GM12878 (cell line): ENCODE data around the gene BRD9. TPM values are rescaled to one million over a fixed set of nuclear protein-coding genes. Genes with fewer than 3 reads are reported as not detected.

Experiments
- ATF2 ChIP-seq: IDR thresholded peaks from 2 replicates; pipeline ENCODE4 v1.6.1; 2012; ENCODE audit warnings: low read length, inconsistent platforms
- ATF7 ChIP-seq: fragments of 450-650 bp; IDR thresholded peaks from 2 replicates; pipeline ENCODE4 v1.6.1; 2016; ENCODE audit warnings: low read depth, mild to moderate bottlenecking
- BRCA1 ChIP-seq: IDR thresholded peaks from 2 replicates; pipeline ENCODE4 v1.6.1; 2011; ENCODE audit warnings: low read depth, low read length, improper control_type of control experiment
- CBX5 ChIP-seq: sonication (generic); IDR thresholded peaks from 2 replicates; pipeline ENCODE4 v1.6.1; 2016; ENCODE audit warnings: low read depth, moderate library complexity, mild to moderate bottlenecking, inconsistent platforms
- CHD4 ChIP-seq: fragments of 200-600 bp; sonication (generic); IDR thresholded peaks from 2 replicates; pipeline ENCODE4 v1.6.1; 2016; ENCODE audit warnings: mild to moderate bottlenecking
- CTCF ChIP-seq, 3 experiments: IDR thresholded peaks in 2 of 3; conservative IDR thresholded peaks in 1 of 3; 2 replicates each; pipeline ENCODE4 v1.5.1; 2011; ENCODE audit warnings: low read depth in 3 of 3, low read length in 3 of 3, mild to moderate bottlenecking in 3 of 3, control low read depth in 2 of 3, moderate library complexity in 2 of 3, inconsistent platforms in 1 of 3, mixed read lengths in 1 of 3; ENCODE audit not compliant: control insufficient read depth in 2 of 3, insufficient read depth in 1 of 3; ENCODE audit errors: extremely low read depth in 1 of 3
- ELK1 ChIP-seq: IDR thresholded peaks from 2 replicates; pipeline ENCODE4 v1.6.1; 2012; ENCODE audit warnings: low read depth, low read length, improper control_type of control experiment
- ETV6 ChIP-seq, 2 experiments: fragments of 450-650 bp in 1 of 2; IDR thresholded peaks in 1 of 2; conservative IDR thresholded peaks in 1 of 2; 2 replicates each; pipeline ENCODE4 v1.6.1; 2014; ENCODE audit warnings: antibody characterized with exemption in 1 of 2, borderline replicate concordance in 1 of 2, low read depth in 1 of 2, mild to moderate bottlenecking in 1 of 2, moderate library complexity in 1 of 2
- FOXK2 ChIP-seq: fragments of 450-650 bp; IDR thresholded peaks from 2 replicates; pipeline ENCODE4 v1.6.1; 2017; ENCODE audit warnings: mild to moderate bottlenecking, moderate library complexity
- LARP7 ChIP-seq: fragments of 450-650 bp; IDR thresholded peaks from 2 replicates; pipeline ENCODE4 v1.6.1; 2017; ENCODE audit warnings: mild to moderate bottlenecking
- MLLT1 ChIP-seq: fragments of 450-650 bp; IDR thresholded peaks from 2 replicates; pipeline ENCODE4 v1.6.1; 2016; ENCODE audit warnings: mild to moderate bottlenecking
- MXI1 ChIP-seq: fragments of 150-350 bp; IDR thresholded peaks from 2 replicates; pipeline ENCODE4 v1.6.1; 2011; ENCODE audit warnings: low read depth, mild to moderate bottlenecking, inconsistent platforms, low read length, improper control_type of control experiment
- MYB ChIP-seq: fragments of 150-350 bp; IDR thresholded peaks from 2 replicates; pipeline ENCODE4 v1.6.1; 2014; ENCODE audit warnings: mild to moderate bottlenecking, low read depth, low read length, borderline replicate concordance
- NFYB ChIP-seq: IDR thresholded peaks from 2 replicates; pipeline ENCODE4 v1.6.1; 2011; ENCODE audit warnings: low read depth, mild to moderate bottlenecking, low read length, improper control_type of control experiment, moderate library complexity; ENCODE audit not compliant: insufficient read depth
- PAX5 ChIP-seq: IDR thresholded peaks from 2 replicates; pipeline ENCODE4 v1.6.1; 2011; ENCODE audit warnings: low read depth, low read length, borderline replicate concordance
- RCOR1 ChIP-seq: conservative IDR thresholded peaks from 2 replicates; pipeline ENCODE4 v1.6.1; 2012; ENCODE audit warnings: low read depth, low read length, improper control_type of control experiment
- RELB ChIP-seq: fragments of 450-650 bp; IDR thresholded peaks from 2 replicates; pipeline ENCODE4 v1.6.1; 2017; ENCODE audit warnings: low read depth, mild to moderate bottlenecking, moderate library complexity
- SMAD5 ChIP-seq: IDR thresholded peaks from 2 replicates; pipeline ENCODE4 v1.6.1; 2016; ENCODE audit warnings: antibody characterized with exemption, low read depth
- STAT3 ChIP-seq: IDR thresholded peaks from 2 replicates; pipeline ENCODE4 v1.6.1; 2011; ENCODE audit warnings: low read depth, low read length, improper control_type of control experiment
- TAF1 ChIP-seq: IDR thresholded peaks from 2 replicates; pipeline ENCODE4 v1.6.1; 2011; ENCODE audit warnings: mild to moderate bottlenecking, low read depth, low read length, borderline replicate concordance
- ZBED1 ChIP-seq: IDR thresholded peaks from 2 replicates; pipeline ENCODE4 v1.6.1; 2016; ENCODE audit warnings: borderline replicate concordance
- polyA plus RNA-seq, 11 experiments: library from polyadenylated mRNA; depleted of rRNA in 4 of 11; unstranded in 6 of 11; stranded (reverse) in 5 of 11; fragments of >200 nt; fragmentation: Nextera tagmentation in 4 of 11; fragmentation: Illumina TruSeq in 1 of 11; extraction: Ambion mirVana in 4 of 11; extraction: Trizol in 1 of 11; gene quantifications; 1 replicate in 1 of 11; 2 replicates in 10 of 11; pipeline versions ENCODE4 v1.2.1 to v1.2.3, GENCODE V29; 2011 to 2016; ENCODE audit warnings: inconsistent platforms in 2 of 11, missing spikeins in 2 of 11, low read depth in 1 of 11
- total RNA-seq, 4 experiments: library from RNA; depleted of rRNA in 3 of 4; stranded (reverse); fragments of >200 nt in 3 of 4; fragmentation: Illumina TruSeq in 1 of 4; extraction: Trizol in 1 of 4; gene quantifications; 2 replicates each; pipeline versions ENCODE4 v1.2.1 to v1.2.3, GENCODE V29; 2013 to 2021

Gene BRD9
- total and polyA plus RNA-seq, 10 of the 15 experiments (the other 5 are each of a cell fraction or from before 2014, with no cell fraction given), result 2.0 to 48.6 (median 32.4) TPM

- TF ChIP-seq ELK1, result 0 out of 2 replicates have a peak, but pooled peaks have one; percentile 33
- peak; percentile 77; the same call in 1 of the 2 replicates for TF ChIP-seq TAF1
- TF ChIP-seq STAT3, result no peak
- no peak for TF ChIP-seq SMAD5
- no peak for TF ChIP-seq ETV6 (conservative IDR thresholded peaks at IDR 0.05 in 1 of 2, IDR thresholded peaks at IDR 0.05 in 1 of 2; ENCODE audit: borderline replicate concordance in 1 of 2, low read depth in 1 of 2)
- no peak for TF ChIP-seq RELB
- TF ChIP-seq CBX5, result no peak
- TF ChIP-seq MXI1, result peak; percentile 98
- 0 out of 6 replicates have a peak, but pooled peaks of 1 of the 3 experiments have one; percentile 1 for TF ChIP-seq CTCF (IDR thresholded peaks at IDR 0.05 in 2 of 3, conservative IDR thresholded peaks at IDR 0.05 in 1 of 3; ENCODE audit: control insufficient read depth in 2 of 3, extremely low read depth in 1 of 3, insufficient read depth in 1 of 3, low read depth in 3 of 3, low read length in 3 of 3)
- no peak for TF ChIP-seq FOXK2
- TF ChIP-seq RCOR1, result no peak
- no peak for TF ChIP-seq MYB
- TF ChIP-seq PAX5, result no peak
- TF ChIP-seq ATF7, result no peak
- no peak for TF ChIP-seq BRCA1
- TF ChIP-seq NFYB, result no peak
- no peak for TF ChIP-seq ATF2
- TF ChIP-seq LARP7, result peak; percentile 97
- TF ChIP-seq MLLT1, result no peak
- no peak for TF ChIP-seq CHD4
- no peak for TF ChIP-seq ZBED1
Observed at GRCh38 chr5:892394-893136, at the start of gene BRD9, which contains the start of gene TRIP13 (continued).
